Neuronal stem cell (in vitro differentiated cells): ENCODE results near the gene DEFB127.

Experiments
- DNase-seq: peaks from one replicate; pipeline ENCODE4 v3.0.0-alpha.2; 2013; ENCODE audit warnings: low spot score
- H2AFZ ChIP-seq: one replicate; pipeline ENCODE4 v1.6.1; 2013; ENCODE audit warnings: mild to moderate bottlenecking, low read length, inconsistent platforms
- H2AK5ac ChIP-seq: 2 replicates; pipeline ENCODE4 v1.6.1; 2013; ENCODE audit warnings: low read depth, mild to moderate bottlenecking, inconsistent platforms, low read length, moderate library complexity, mixed read lengths
- H2BK120ac ChIP-seq: 2 replicates; pipeline ENCODE4 v1.6.1; 2013; ENCODE audit warnings: low read depth, mild to moderate bottlenecking, inconsistent platforms, low read length, moderate library complexity, mixed read lengths
- H2BK12ac ChIP-seq: one replicate; pipeline ENCODE4 v1.6.1; 2013; ENCODE audit warnings: low read length, inconsistent platforms
- H2BK15ac ChIP-seq: 2 replicates; pipeline ENCODE4 v1.6.1; 2013; ENCODE audit warnings: mild to moderate bottlenecking, low read length, inconsistent platforms, mixed read lengths
- H2BK5ac ChIP-seq: one replicate; pipeline ENCODE4 v1.6.1; 2013; ENCODE audit warnings: inconsistent platforms, mild to moderate bottlenecking, low read length, moderate library complexity
- H3K14ac ChIP-seq: one replicate; pipeline ENCODE4 v1.6.1; 2013; ENCODE audit warnings: low read length, inconsistent platforms
- H3K18ac ChIP-seq: 2 replicates; pipeline ENCODE4 v1.6.1; 2013; ENCODE audit warnings: low read length, inconsistent platforms
- H3K23ac ChIP-seq: 2 replicates; pipeline ENCODE4 v1.6.1; 2013; ENCODE audit warnings: low read depth, mild to moderate bottlenecking, mixed read lengths, low read length, inconsistent platforms; ENCODE audit not compliant: poor library complexity
- H3K27ac ChIP-seq: replicated peaks from 3 replicates; pipeline ENCODE4 v1.5.1; 2013; ENCODE audit warnings: low read length, inconsistent platforms
- H3K27me3 ChIP-seq, 3 experiments: 2 replicates each; pipeline ENCODE4 v1.6.1; 2013; ENCODE audit warnings: low read length in 3 of 3, mild to moderate bottlenecking in 2 of 3, inconsistent platforms in 1 of 3, low read depth in 1 of 3, mixed read lengths in 1 of 3, moderate library complexity in 1 of 3; ENCODE audit not compliant: control insufficient read depth in 3 of 3, insufficient read depth in 3 of 3
- H3K36me3 ChIP-seq, 2 donors: replicated peaks in 1 of 2; 2 replicates each; pipeline ENCODE4 v1.6.1; 2013; ENCODE audit warnings: low read length in 2 of 2; ENCODE audit not compliant: control insufficient read depth in 2 of 2, insufficient read depth in 2 of 2
- H3K4ac ChIP-seq: 2 replicates; pipeline ENCODE4 v1.6.1; 2013; ENCODE audit warnings: inconsistent platforms, mild to moderate bottlenecking, low read length, moderate library complexity
- H3K4me1 ChIP-seq, 2 donors: 1 replicate in 1 of 2; 2 replicates in 1 of 2; pipeline ENCODE4 v1.6.1; 2013; ENCODE audit warnings: low read length in 2 of 2, low read depth in 1 of 2; ENCODE audit not compliant: control insufficient read depth in 2 of 2, insufficient read depth in 1 of 2
- H3K4me2 ChIP-seq: one replicate; pipeline ENCODE4 v1.6.1; 2013; ENCODE audit warnings: mild to moderate bottlenecking, low read length, inconsistent platforms; ENCODE audit not compliant: insufficient read depth, poor library complexity, severe bottlenecking
- H3K4me3 ChIP-seq, 2 donors: 2 replicates each; pipeline ENCODE4 v1.5.1; 2013; ENCODE audit warnings: low read length in 2 of 2, mild to moderate bottlenecking in 2 of 2, inconsistent platforms in 1 of 2, moderate library complexity in 1 of 2
- H3K79me1 ChIP-seq: one replicate; pipeline ENCODE4 v1.6.1; 2013; ENCODE audit warnings: low read depth, mild to moderate bottlenecking, inconsistent platforms, low read length, moderate library complexity
- H3K9ac ChIP-seq: one replicate; pipeline ENCODE4 v1.6.1; 2013; ENCODE audit warnings: mild to moderate bottlenecking, low read depth, low read length, inconsistent platforms; ENCODE audit not compliant: poor library complexity
- H3K9me3 ChIP-seq, 2 donors: replicated peaks in 1 of 2; 2 replicates each; pipeline versions ENCODE3 to v1.6.1; 2013; ENCODE audit warnings: low read length in 2 of 2, mild to moderate bottlenecking in 2 of 2, inconsistent platforms in 1 of 2, low read depth in 1 of 2, mixed read lengths in 1 of 2, moderate library complexity in 1 of 2; ENCODE audit not compliant: control insufficient read depth in 2 of 2, insufficient read depth in 1 of 2
- H4K8ac ChIP-seq: one replicate; pipeline ENCODE4 v1.6.1; 2013; ENCODE audit warnings: low read depth, mild to moderate bottlenecking, inconsistent platforms, low read length, moderate library complexity
- H4K91ac ChIP-seq: one replicate; pipeline ENCODE4 v1.6.1; 2013; ENCODE audit warnings: low read length, low read depth, mild to moderate bottlenecking, inconsistent platforms; ENCODE audit not compliant: poor library complexity
- WGBS, 2 donors: extraction: QIAGEN DNeasy Blood & Tissue Kit; methylation state at CpG; one replicate each; pipeline ENCODE4 v1.1.7; 2013; ENCODE audit warnings: missing lambda C conversion rate in 2 of 2, mixed read lengths in 1 of 2; ENCODE audit not compliant: insufficient read length in 2 of 2, insufficient replicate concordance in 1 of 2; ENCODE audit errors: extremely low coverage in 2 of 2; 5-methylcytosine and 5-hydroxymethylcytosine counted together

The DEFB127 gene

DNA sequence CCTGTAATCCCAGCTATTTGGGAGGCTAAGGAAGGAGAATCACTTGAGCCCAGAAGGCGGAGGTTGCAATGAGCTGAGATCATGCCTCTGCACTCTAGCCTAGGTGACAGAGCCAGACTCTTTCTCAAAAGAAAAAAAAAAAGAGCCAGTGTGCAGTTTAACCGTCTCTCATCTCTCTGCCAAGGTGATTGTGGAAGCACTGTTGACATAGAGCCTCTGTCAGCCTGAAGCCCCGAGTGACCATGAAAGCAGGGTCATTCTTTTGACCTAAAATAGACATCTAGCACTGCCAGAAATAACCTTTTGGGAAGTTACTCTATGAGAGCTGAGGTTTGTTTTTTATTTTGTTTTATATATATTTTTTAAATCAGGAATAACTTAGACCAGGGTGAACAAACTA, 7.4 kb downstream of the DEFB127 start:
- Histone ChIP-seq H3K9me3 (peaks cover 0 to 8% of the 10 kb centered on the region in 2 donors), H3K23ac (no peak overlapping the region), H3K4me2 (no peak overlapping the region), H2AFZ (no peak overlapping the region), H3K4me1 (no peaks in the 10 kb centered on the region), H2BK5ac (no peak overlapping the region), H3K36me3 (no peaks in the 10 kb centered on the region), H2BK12ac (no peak overlapping the region), H2BK120ac (no peak overlapping the region), H4K91ac (no peak overlapping the region), H3K27ac (no peak overlapping the region), H3K18ac (no peak overlapping the region), H4K8ac (no peak overlapping the region), H3K79me1 (no peaks in the 10 kb centered on the region), H2BK15ac (no peak overlapping the region), H3K4me3 (no peak overlapping the region), H3K14ac (no peak overlapping the region), H3K4ac (no peak overlapping the region), H3K27me3 (peaks cover 0 to 23% (median 0%) of the 10 kb centered on the region in 3 experiments), H3K9ac (no peak overlapping the region), H2AK5ac (no peak overlapping the region)
- no CpG with 5 or more reads among the region's 3 CpGs for WGBS, 2 donors
- no peak for DNase-seq

DNA sequence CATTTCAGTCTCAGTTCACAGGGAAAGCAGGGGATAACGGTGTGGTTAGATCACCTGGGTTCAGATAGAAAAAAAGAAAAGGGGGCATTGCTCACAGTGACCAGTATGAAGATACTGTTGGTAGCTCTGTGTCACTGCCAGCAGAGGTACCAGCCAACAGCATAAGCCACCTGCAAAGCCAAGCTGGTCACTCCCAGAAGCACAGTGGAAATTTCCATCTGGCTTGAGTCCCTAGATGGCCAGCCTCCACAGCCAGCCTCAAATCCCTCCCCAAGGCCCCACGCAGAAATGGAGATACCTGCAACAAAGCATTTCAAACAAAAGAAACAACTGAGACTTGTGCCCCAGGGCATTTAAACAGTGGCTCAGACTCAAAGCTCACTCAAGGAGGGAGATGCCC, 11.6 kb downstream of the DEFB127 start:
- no peak overlapping the region for H4K91ac ChIP-seq
- H3K14ac ChIP-seq = no peak overlapping the region
- H3K27me3 ChIP-seq = peaks cover 0 to 21% (median 0%) of the 10 kb centered on the region in 3 experiments
- H3K79me1 ChIP-seq = no peaks in the 10 kb centered on the region
- no peak overlapping the region for H2BK12ac ChIP-seq
- no peaks in the 10 kb centered on the region for H3K36me3 ChIP-seq
- no peak overlapping the region for H3K27ac ChIP-seq
- H2BK5ac ChIP-seq = no peak overlapping the region
- H3K18ac ChIP-seq = no peak overlapping the region
- no peaks in the 10 kb centered on the region for H3K4me1 ChIP-seq
- DNase-seq = no peak
- H3K4me2 ChIP-seq = no peak overlapping the region
- no peak overlapping the region for H3K4ac ChIP-seq
- no peak overlapping the region for H4K8ac ChIP-seq
- peaks cover 0 to 8% of the 10 kb centered on the region in 2 donors for H3K9me3 ChIP-seq
- H2BK15ac ChIP-seq = no peak overlapping the region
- no peak overlapping the region for H3K4me3 ChIP-seq
- H3K23ac ChIP-seq = no peak overlapping the region
- no peak overlapping the region for H2BK120ac ChIP-seq
- no peak overlapping the region for H2AK5ac ChIP-seq
- WGBS, 2 donors = no CpG with 5 or more reads among the region's 2 CpGs
- no peak overlapping the region for H2AFZ ChIP-seq
- no peak overlapping the region for H3K9ac ChIP-seq

DNA sequence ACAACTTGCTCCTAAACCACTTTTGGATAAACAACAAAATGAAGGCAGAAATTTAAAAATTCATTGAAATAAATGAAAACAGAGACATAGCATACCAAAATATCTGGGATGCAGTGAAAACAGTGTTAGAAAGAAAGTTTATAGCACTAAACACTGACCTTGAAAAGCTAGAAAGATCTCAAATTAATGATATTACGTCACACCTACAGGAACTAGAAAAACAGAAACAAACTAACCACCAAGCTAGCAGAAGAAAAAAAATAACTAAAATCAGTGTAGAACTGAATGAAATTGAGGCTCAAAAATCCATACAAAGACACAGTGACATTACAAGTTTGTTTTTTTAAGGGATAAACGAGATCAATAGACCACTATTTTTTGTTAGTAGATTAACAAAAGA, 27.0 kb downstream of the DEFB127 start:
- Histone ChIP-seq H2BK12ac (no peak overlapping the region), H3K9ac (no peak overlapping the region)
- WGBS, 2 donors = no CpG with 5 or more reads among the region's 2 CpGs

DNA sequence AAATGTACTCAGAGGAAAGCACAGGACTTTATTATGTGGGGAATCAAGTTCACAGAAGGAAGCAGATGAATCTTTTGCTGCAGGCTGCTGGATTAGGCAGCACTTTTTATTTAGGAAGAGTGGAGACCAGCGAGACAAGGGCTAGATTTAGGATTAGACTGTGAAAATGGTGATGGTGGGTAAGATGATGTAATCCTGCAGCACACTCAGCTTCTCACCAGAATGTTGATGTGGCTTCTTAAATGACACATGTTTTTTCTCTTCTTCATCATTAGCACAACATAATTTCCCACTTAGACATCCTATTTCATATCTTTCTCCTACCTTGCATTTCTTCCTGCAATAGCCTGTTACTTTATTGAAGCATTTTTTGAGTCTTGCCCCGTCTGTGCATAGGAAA, 30.5 kb downstream of the DEFB127 start:
- no peak overlapping the region for H3K4me2 ChIP-seq
- H3K27me3 ChIP-seq = peaks cover 0 to 12% (median 0%) of the 10 kb centered on the region in 3 experiments
- no peak overlapping the region for H2BK5ac ChIP-seq
- peaks cover 0 to 4% of the 10 kb centered on the region in 2 donors for H3K9me3 ChIP-seq
- H3K18ac ChIP-seq = no peak overlapping the region
- H3K4me3 ChIP-seq = no peak overlapping the region
- H2BK15ac ChIP-seq = no peak overlapping the region
- H3K14ac ChIP-seq = no peak overlapping the region
- H3K23ac ChIP-seq = no peak overlapping the region
- H2BK120ac ChIP-seq = no peak overlapping the region
- H4K91ac ChIP-seq = no peak overlapping the region
- H3K79me1 ChIP-seq = peaks cover 1% of the 10 kb centered on the region
- H2BK12ac ChIP-seq = no peak overlapping the region
- H2AFZ ChIP-seq = no peak overlapping the region
- no peak overlapping the region for H3K4ac ChIP-seq
- no peaks in the 10 kb centered on the region for H3K36me3 ChIP-seq
- no peak for DNase-seq
- no CpG with 5 or more reads among the region's 2 CpGs for WGBS, 2 donors
- no peak overlapping the region for H2AK5ac ChIP-seq
- no peaks in the 10 kb centered on the region for H3K4me1 ChIP-seq
- no peak overlapping the region for H3K9ac ChIP-seq
- H4K8ac ChIP-seq = no peak overlapping the region
- no peak overlapping the region for H3K27ac ChIP-seq

More for the DNA sequence above, 27.0 kb downstream of the DEFB127 start:
- no peak overlapping the region for H2AFZ ChIP-seq
- H3K79me1 ChIP-seq = no peaks in the 10 kb centered on the region
- H3K36me3 ChIP-seq = no peaks in the 10 kb centered on the region
- H3K23ac ChIP-seq = no peak overlapping the region
- H3K4ac ChIP-seq = no peak overlapping the region
- no peak overlapping the region for H3K4me2 ChIP-seq
- H4K8ac ChIP-seq = no peak overlapping the region
- H3K27me3 ChIP-seq = peaks cover 0 to 7% (median 0%) of the 10 kb centered on the region in 3 experiments
- DNase-seq = no peak
- H4K91ac ChIP-seq = no peak overlapping the region
- H2BK15ac ChIP-seq = no peak overlapping the region
- peaks cover 0 to 1% of the 10 kb centered on the region in 2 donors for H3K9me3 ChIP-seq
- H3K27ac ChIP-seq = no peak overlapping the region
- no peak overlapping the region for H2BK120ac ChIP-seq
- H3K14ac ChIP-seq = no peak overlapping the region
- H3K18ac ChIP-seq = no peak overlapping the region
- H3K4me3 ChIP-seq = no peak overlapping the region
- H3K4me1 ChIP-seq = no peaks in the 10 kb centered on the region
- H2AK5ac ChIP-seq = no peak overlapping the region
- no peak overlapping the region for H2BK5ac ChIP-seq
